ENCODE measurements around the gene HDAC10.

The HDAC10 gene

GRCh38 chr22:50257041-50257440, 6.0 kb upstream of the HDAC10 start:
- TF ChIP-seq CTCF (IDR thresholded peaks at IDR 0.05; ENCODE audit: low read depth, low read length), result no peak
- no peak for DNase-seq (ENCODE audit: extremely low read depth, low read depth)

- no peak for DNase-seq (ENCODE audit: extremely low read depth, low read depth)
Measured at GRCh38 chr22:50256258-50256862, 5.3 kb upstream of the HDAC10 start.

GRCh38 chr22:50255607-50256006, 4.5 kb upstream of the HDAC10 start:
- no peak for DNase-seq (ENCODE audit: extremely low read depth, low read depth)

More at GRCh38 chr22:50256258-50256862, 5.3 kb upstream of the HDAC10 start:
- no peak for TF ChIP-seq CTCF (IDR thresholded peaks at IDR 0.05; ENCODE audit: low read depth, low read length)

GRCh38 chr22:50255099-50255498, 4.0 kb upstream of the HDAC10 start:
- TF ChIP-seq CTCF (IDR thresholded peaks at IDR 0.05; ENCODE audit: low read depth, low read length), result no peak
- DNase-seq (ENCODE audit: extremely low read depth, low read depth), result no peak

More at GRCh38 chr22:50255607-50256006, 4.5 kb upstream of the HDAC10 start:
- no peak for TF ChIP-seq CTCF (IDR thresholded peaks at IDR 0.05; ENCODE audit: low read depth, low read length)

GRCh38 chr22:50253941-50254340, 2.9 kb upstream of the HDAC10 start:
- no peak for DNase-seq (ENCODE audit: extremely low read depth, low read depth)
- TF ChIP-seq CTCF (IDR thresholded peaks at IDR 0.05; ENCODE audit: low read depth, low read length), result no peak

GRCh38 chr22:50253046-50253915, 2.2 kb upstream of the HDAC10 start:
- TF ChIP-seq CTCF (IDR thresholded peaks at IDR 0.05; ENCODE audit: low read depth, low read length), result no peak
- no peak for DNase-seq (ENCODE audit: extremely low read depth, low read depth)

Measured in AG09319 (cell line).